H1 (cell line): ENCODE results near the gene MARK4. TPM values are rescaled to one million over a fixed set of nuclear protein-coding genes. Genes with fewer than 3 reads are reported as not detected.

ENCODE experiments used
- CTCF ChIA-PET: fragments of 300-600 bp; sonication (Branson Sonifier 250); formaldehyde crosslinking; loops from one replicate; lab custom pipeline; 2021; ENCODE audit not compliant: partially characterized antibody; lab: Charles Lee
- POLR2A ChIA-PET: fragments of 300-600 bp; sonication (Branson Sonifier 250); formaldehyde crosslinking; loops from one replicate; lab custom pipeline; 2021; ENCODE audit warnings: inconsistent platforms; ENCODE audit not compliant: partially characterized antibody; lab: Charles Lee
- DNase-seq, 2 experiments: peaks; one replicate each; pipeline versions ENCODE4 v3.0.0 to v3.0.0-alpha.2; 2010 to 2022; ENCODE audit warnings: low spot score in 2 of 2, low read depth in 1 of 2, mixed read lengths in 1 of 2
- FAIRE-seq: peaks from 2 replicates; lab custom pipeline; 2011; peaks lifted over from hg19 to GRCh38; lab: Jason Lieb, UNC
- H2AFZ ChIP-seq: 2 replicates; pipeline ENCODE4 v1.8.1; 2012; ENCODE audit warnings: low read length, inconsistent platforms
- H2AK5ac ChIP-seq: 2 replicates; pipeline ENCODE4 v1.6.1; 2013; ENCODE audit warnings: low read depth, low read length
- H2BK120ac ChIP-seq: replicated peaks from 2 replicates; pipeline ENCODE3; 2013; ENCODE audit warnings: low read depth, low read length, inconsistent platforms
- H2BK12ac ChIP-seq: 2 replicates; pipeline ENCODE4 v1.6.1; 2013; ENCODE audit warnings: low read depth, low read length
- H2BK15ac ChIP-seq: 2 replicates; pipeline ENCODE4 v1.6.1; 2013; ENCODE audit warnings: low read length
- H2BK20ac ChIP-seq: 2 replicates; pipeline ENCODE4 v1.6.1; 2013; ENCODE audit warnings: low read length
- H2BK5ac ChIP-seq: 2 replicates; pipeline ENCODE4 v1.6.1; 2013; ENCODE audit warnings: low read depth, low read length
- H3K14ac ChIP-seq: 2 replicates; pipeline ENCODE4 v1.6.1; 2013; ENCODE audit warnings: inconsistent platforms; ENCODE audit not compliant: insufficient read length
- H3K18ac ChIP-seq: 2 replicates; pipeline ENCODE4 v1.6.1; 2013; ENCODE audit warnings: low read length; ENCODE audit errors: extremely low read depth
- H3K23ac ChIP-seq: 2 replicates; pipeline ENCODE4 v1.6.1; 2013; ENCODE audit warnings: inconsistent platforms; ENCODE audit not compliant: insufficient read length
- H3K23me2 ChIP-seq: 2 replicates; pipeline ENCODE4 v1.6.1; 2013; ENCODE audit warnings: low read depth, low read length
- H3K27ac ChIP-seq: 2 replicates; pipeline ENCODE4 v1.6.1; 2011; ENCODE audit warnings: low read depth, low read length, inconsistent platforms
- H3K27me3 ChIP-seq, 4 experiments: replicated peaks in 1 of 4; 1 replicate in 1 of 4; 2 replicates in 3 of 4; pipeline versions ENCODE4 v1.6.1 to v1.8.1; 2011 to 2013; ENCODE audit warnings: low read length in 3 of 4, mild to moderate bottlenecking in 3 of 4, inconsistent platforms in 2 of 4, mixed read lengths in 2 of 4, moderate library complexity in 1 of 4; ENCODE audit not compliant: control insufficient read depth in 3 of 4, insufficient read depth in 3 of 4; ENCODE audit errors: extremely low read depth in 1 of 4
- H3K36me3 ChIP-seq, 4 experiments: 2 replicates each; pipeline versions ENCODE4 v1.6.1 to v1.8.1; 2011 to 2013; ENCODE audit warnings: mild to moderate bottlenecking in 4 of 4, low read length in 3 of 4, moderate library complexity in 2 of 4, control low read depth in 1 of 4, inconsistent platforms in 1 of 4; ENCODE audit not compliant: insufficient read depth in 4 of 4, control insufficient read depth in 2 of 4
- H3K4ac ChIP-seq: replicated peaks from 2 replicates; pipeline ENCODE3; 2013; ENCODE audit warnings: low read length, low read depth, mixed read lengths, inconsistent platforms; ENCODE audit not compliant: insufficient read length
- H3K4me1 ChIP-seq, 4 experiments: replicated peaks in 1 of 4; 1 replicate in 1 of 4; 2 replicates in 3 of 4; pipeline versions ENCODE4 v1.6.1 to v1.8.1; 2011 to 2013; ENCODE audit warnings: low read length in 3 of 4, inconsistent platforms in 2 of 4, mixed read lengths in 1 of 4; ENCODE audit not compliant: insufficient read depth in 4 of 4, control insufficient read depth in 3 of 4
- H3K4me2 ChIP-seq, 2 experiments: 2 replicates each; pipeline versions ENCODE4 v1.6.1 to v1.8.1; 2011 to 2013; ENCODE audit warnings: low read depth in 2 of 2, low read length in 2 of 2, control low read depth in 1 of 2, inconsistent platforms in 1 of 2, mild to moderate bottlenecking in 1 of 2; ENCODE audit not compliant: insufficient read depth in 1 of 2
- H3K4me3 ChIP-seq, 4 experiments: fragments of 200-600, 300-600 bp in 1 of 4; sonication (generic), shearing (Covaris generic), sonication (Bioruptor Twin) in 1 of 4; 2 replicates each; pipeline versions ENCODE4 v1.5.1 to v1.8.1; 2011 to 2016; ENCODE audit warnings: low read length in 4 of 4, low read depth in 3 of 4, control low read depth in 2 of 4, inconsistent platforms in 2 of 4, mild to moderate bottlenecking in 2 of 4, mixed read lengths in 1 of 4, moderate library complexity in 1 of 4; ENCODE audit not compliant: insufficient read depth in 2 of 4; ENCODE audit errors: extremely low read depth in 1 of 4
- H3K56ac ChIP-seq: replicated peaks from 2 replicates; pipeline ENCODE3; 2013; ENCODE audit warnings: low read depth, mild to moderate bottlenecking, mixed read lengths, low read length, inconsistent platforms; ENCODE audit not compliant: insufficient read length
- H3K79me1 ChIP-seq: 2 replicates; pipeline ENCODE4 v1.6.1; 2013; ENCODE audit warnings: low read depth, low read length, control low read depth
- H3K79me2 ChIP-seq, 2 experiments: 2 replicates each; pipeline versions ENCODE4 v1.6.1 to v1.8.1; 2012 to 2013; ENCODE audit warnings: low read length in 2 of 2, mild to moderate bottlenecking in 2 of 2, inconsistent platforms in 1 of 2; ENCODE audit not compliant: insufficient read depth in 2 of 2, control insufficient read depth in 1 of 2
- H3K9ac ChIP-seq, 4 experiments: replicated peaks in 1 of 4; 1 replicate in 1 of 4; 2 replicates in 3 of 4; pipeline versions ENCODE4 v1.6.1 to v1.8.1; 2011 to 2013; ENCODE audit warnings: low read depth in 3 of 4, low read length in 3 of 4, control low read depth in 2 of 4, mild to moderate bottlenecking in 2 of 4, moderate library complexity in 2 of 4, inconsistent platforms in 1 of 4; ENCODE audit errors: extremely low read depth in 1 of 4
- H3K9me3 ChIP-seq, 2 experiments: 2 replicates each; pipeline versions ENCODE4 v1.6.1 to v1.8.1; 2012 to 2013; ENCODE audit warnings: mild to moderate bottlenecking in 2 of 2, moderate library complexity in 2 of 2, control low read depth in 1 of 2, inconsistent platforms in 1 of 2, low read depth in 1 of 2, low read length in 1 of 2, mixed read lengths in 1 of 2; ENCODE audit not compliant: insufficient read depth in 2 of 2
- H4K20me1 ChIP-seq, 2 experiments: replicated peaks in 1 of 2; 2 replicates each; pipeline versions ENCODE3 to v1.8.1; 2011 to 2013; ENCODE audit warnings: inconsistent platforms in 2 of 2, low read length in 2 of 2, mild to moderate bottlenecking in 1 of 2; ENCODE audit not compliant: insufficient read depth in 2 of 2, control insufficient read depth in 1 of 2
- H4K5ac ChIP-seq: 2 replicates; pipeline ENCODE4 v1.6.1; 2013; ENCODE audit warnings: low read length, low read depth, mixed read lengths, inconsistent platforms; ENCODE audit not compliant: insufficient read length
- H4K8ac ChIP-seq: 2 replicates; pipeline ENCODE4 v1.8.0; 2013; ENCODE audit warnings: mild to moderate bottlenecking, moderate library complexity, low read length, inconsistent platforms; ENCODE audit not compliant: insufficient read depth; ENCODE audit errors: extremely low read depth
- H4K91ac ChIP-seq: replicated peaks from 2 replicates; pipeline ENCODE3; 2013; ENCODE audit warnings: low read length, mixed read lengths, inconsistent platforms; ENCODE audit not compliant: insufficient read length
- CREB1 ChIP-seq: IDR thresholded peaks from 2 replicates; pipeline ENCODE4 v1.6.1; 2012; ENCODE audit warnings: inconsistent platforms
- EZH2 ChIP-seq: fragments of 200-600 bp; sonication (generic); IDR thresholded peaks from 2 replicates; pipeline ENCODE4 v1.7.1; 2012; ENCODE audit warnings: low read depth, mild to moderate bottlenecking, moderate library complexity, low read length, inconsistent platforms; ENCODE audit not compliant: severe bottlenecking
- GABPA ChIP-seq: IDR thresholded peaks from 2 replicates; pipeline ENCODE4 v1.6.1; 2011; ENCODE audit warnings: mild to moderate bottlenecking, low read length, moderate library complexity, borderline replicate concordance; ENCODE audit not compliant: insufficient read depth
- JUN ChIP-seq: IDR thresholded peaks from 2 replicates; pipeline ENCODE4 v1.6.1; 2011; ENCODE audit warnings: low read depth, mild to moderate bottlenecking, improper control_type of control experiment, low read length
- NRF1 ChIP-seq: IDR thresholded peaks from 2 replicates; pipeline ENCODE4 v1.6.1; 2011; ENCODE audit warnings: mild to moderate bottlenecking, low read depth, low read length, improper control_type of control experiment
- RBBP5 ChIP-seq: IDR thresholded peaks from 2 replicates; pipeline ENCODE4 v1.7.1; 2012; ENCODE audit warnings: low read depth, mild to moderate bottlenecking, inconsistent platforms, low read length, moderate library complexity, borderline replicate concordance
- SAP30 ChIP-seq: fragments of 300-600 bp; sonication (generic); IDR thresholded peaks from 2 replicates; pipeline ENCODE4 v1.7.1; 2012; ENCODE audit warnings: low read length, moderate library complexity, mild to moderate bottlenecking, inconsistent platforms; ENCODE audit not compliant: insufficient read depth, insufficient replicate concordance
- TCF12 ChIP-seq: IDR thresholded peaks from 2 replicates; pipeline ENCODE4 v1.6.1; 2011; ENCODE audit warnings: low read depth, mild to moderate bottlenecking, low read length
- WGBS, 2 experiments: shearing (Covaris generic) in 1 of 2; methylation state at CpG; one replicate each; pipeline versions ENCODE4 v1.1.6 to v1.1.7; 2013 to 2015; ENCODE audit warnings: low lambda C conversion rate in 2 of 2, mixed read lengths in 2 of 2, inconsistent platforms in 1 of 2, low coverage in 1 of 2, missing lambda C conversion rate in 1 of 2; ENCODE audit not compliant: insufficient replicate concordance in 2 of 2, insufficient coverage in 1 of 2, insufficient read length in 1 of 2; ENCODE audit errors: extremely low coverage in 1 of 2, missing lambda C conversion rate in 1 of 2; 5-methylcytosine and 5-hydroxymethylcytosine counted together
- polyA plus RNA-seq, 7 experiments: library from polyadenylated mRNA; depleted of rRNA in 3 of 7; stranded (reverse) in 5 of 7; unstranded in 2 of 7; fragments of >200 nt in 5 of 7; fragments of 200-250 nt in 2 of 7; gene quantifications; 1 replicate in 5 of 7; 2 replicates in 1 of 7; 4 replicates in 1 of 7; pipeline versions ENCODE4 v1.2.1 to v1.2.3, GENCODE V29; 2011 to 2013; ENCODE audit warnings: missing spikeins in 2 of 7, mixed read lengths in 2 of 7
- total RNA-seq: library from RNA; stranded (reverse); fragmentation: NEBNext Ultra II Directional; extraction: Animal tissue kit (Norgen Biotek cat#: 25700); gene quantifications from 2 replicates; pipeline ENCODE4 v1.2.1, GENCODE V29; 2021

MARK4 gene
- total and polyA plus RNA-seq, 2 of the 8 experiments (the other 6 are each of a cell fraction or from before 2014, with no cell fraction given), result 12.3 to 49.8 TPM

DNA sequence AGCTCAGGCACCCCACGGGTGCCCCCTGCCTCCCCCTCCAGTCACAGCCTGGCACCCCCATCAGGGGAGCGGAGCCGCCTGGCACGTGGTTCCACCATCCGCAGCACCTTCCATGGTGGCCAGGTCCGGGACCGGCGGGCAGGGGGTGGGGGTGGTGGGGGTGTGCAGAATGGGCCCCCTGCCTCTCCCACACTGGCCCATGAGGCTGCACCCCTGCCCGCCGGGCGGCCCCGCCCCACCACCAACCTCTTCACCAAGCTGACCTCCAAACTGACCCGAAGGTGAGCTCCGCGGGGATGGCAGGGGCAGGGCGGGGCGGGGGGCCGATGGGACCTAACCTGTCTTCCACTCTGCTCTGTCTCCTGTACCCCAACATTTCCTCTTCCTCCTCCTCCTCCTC, 46.6 kb downstream of the MARK4 start:
- peaks cover 0 to 2% of the 10 kb centered on the region in 2 experiments for H4K20me1 ChIP-seq
- H3K14ac ChIP-seq, result no peak overlapping the region
- 93% methylated on average over 13 of the region's 18 CpGs; no CpG with 5 or more reads in 1 of the 2 experiments for WGBS, 2 experiments
- H4K91ac ChIP-seq, result no peak overlapping the region
- ChIA-PET CTCF (interaction anchor here (0.6 to 0.8 kb wide), 2 partner anchors 57 to 81 kb away, joined by 4 to 5 read pairs; no protein-coding TSS in a partner anchor), POLR2A (no interaction called here)
- H3K9me3 ChIP-seq, result no peaks in the 10 kb centered on the region
- FAIRE-seq, result no peak
- no peak overlapping the region for H3K4me3 ChIP-seq
- TF ChIP-seq CREB1 (no peak), EZH2 (no peak), RBBP5 (no peak), GABPA (no peak), SAP30 (no peak), JUN (no peak), TCF12 (no peak), NRF1 (no peak)
- TF ChIP-seq, all 59 proteins: peak for 0
- no peak overlapping the region for H3K4ac ChIP-seq
- H3K27ac ChIP-seq, result no peak overlapping the region
- no peak overlapping the region for H4K5ac ChIP-seq
- no peak overlapping the region for H3K23ac ChIP-seq
- H3K9ac ChIP-seq, result no peak overlapping the region
- no peak overlapping the region for H2BK15ac ChIP-seq
- no peak overlapping the region for H3K4me2 ChIP-seq
- no peaks in the 10 kb centered on the region; the same call in 1 of the 2 replicates for H3K23me2 ChIP-seq
- H2BK12ac ChIP-seq, result no peak overlapping the region
- no peak overlapping the region for H2BK120ac ChIP-seq
- H3K27me3 ChIP-seq, result no peaks in the 10 kb centered on the region
- no peak for DNase-seq
- no peak overlapping the region; the same call in 1 of the 2 replicates for H4K8ac ChIP-seq
- no peak overlapping the region for H2AFZ ChIP-seq
- no peaks in the 10 kb centered on the region for H3K79me2 ChIP-seq
- H3K36me3 ChIP-seq, result peaks cover 0 to 4% (median 1%) of the 10 kb centered on the region in 4 experiments; a peak in 5 of 8 replicates
- H3K4me1 ChIP-seq, result no peaks in the 10 kb centered on the region
- no peak overlapping the region for H3K56ac ChIP-seq
- no peaks in the 10 kb centered on the region for H3K79me1 ChIP-seq
- no peak overlapping the region for H3K18ac ChIP-seq
- H2AK5ac ChIP-seq, result no peak overlapping the region
- H2BK20ac ChIP-seq, result no peak overlapping the region
- no peak overlapping the region for H2BK5ac ChIP-seq
